ENCODE data around the gene DNAJC7.
"Not testable (repeated sequence)": the region's sequence is repeated elsewhere in the genome, so short reads cannot be mapped to it uniquely, and the experiment has no call there.

The DNAJC7 gene

GRCh38 chr17:42041619-42042018 is 24.4 kb upstream of the DNAJC7 start:
- no peak for DNase-seq (ENCODE audit: low read depth in 2 of 2)

GRCh38 chr17:42040818-42041217 is 23.6 kb upstream of the DNAJC7 start:
- no peak for DNase-seq (ENCODE audit: low read depth in 2 of 2)

- DNase-seq (ENCODE audit: low read depth in 2 of 2): no peak
Observed at GRCh38 chr17:42039794-42040763, 22.8 kb upstream of the DNAJC7 start.

GRCh38 chr17:42038221-42038973 is 21.2 kb upstream of the DNAJC7 start:
- DNase-seq (ENCODE audit: low read depth in 2 of 2): no peak

- DNase-seq (ENCODE audit: low read depth in 2 of 2): no peak
Observed at GRCh38 chr17:42034059-42034458, 16.8 kb upstream of the DNAJC7 start.

GRCh38 chr17:42031584-42031983 is 14.3 kb upstream of the DNAJC7 start:
- DNase-seq (ENCODE audit: low read depth in 2 of 2): no peak

GRCh38 chr17:42028791-42029127 is 11.5 kb upstream of the DNAJC7 start:
- DNase-seq (ENCODE audit: low read depth in 2 of 2): no peak

GRCh38 chr17:42027961-42028790 is 10.9 kb upstream of the DNAJC7 start:
- no peak for DNase-seq (ENCODE audit: low read depth in 2 of 2)

- DNase-seq (ENCODE audit: low read depth in 2 of 2): no peak
Observed at GRCh38 chr17:42027590-42027889, 10.3 kb upstream of the DNAJC7 start.

- no peak for DNase-seq (ENCODE audit: low read depth in 2 of 2)
Observed at GRCh38 chr17:42026857-42027589, 9.8 kb upstream of the DNAJC7 start.

GRCh38 chr17:42025936-42026335 is 8.7 kb upstream of the DNAJC7 start:
- no peak for DNase-seq (ENCODE audit: low read depth in 2 of 2)

- no peak for DNase-seq (ENCODE audit: low read depth in 2 of 2)
Observed at GRCh38 chr17:42025191-42025579, 7.9 kb upstream of the DNAJC7 start.

GRCh38 chr17:42023524-42024349 is 6.5 kb upstream of the DNAJC7 start:
- no peak for DNase-seq (ENCODE audit: low read depth in 2 of 2)

- DNase-seq (ENCODE audit: low read depth in 2 of 2): not testable (repeated sequence)
Observed at GRCh38 chr17:42020845-42021244, 3.6 kb upstream of the DNAJC7 start.

GRCh38 chr17:42019509-42020404 is 2.5 kb upstream of the DNAJC7 start, which contains the start of gene NKIRAS2:
TSS of gene NKIRAS2 (plus strand) at chr17:42020090. CDS start at chr17:42021578, 1,488 bp downstream.
- peak; percentile 86 to 91 for DNase-seq (ENCODE audit: low read depth in 2 of 2)

- DNase-seq (ENCODE audit: low read depth in 2 of 2): no peak
Observed at GRCh38 chr17:42018988-42019387, 1.7 kb upstream of the DNAJC7 start.

GRCh38 chr17:42018339-42018738 is 1.1 kb upstream of the DNAJC7 start:
- DNase-seq (ENCODE audit: low read depth in 2 of 2): no peak

GRCh38 chr17:42017866-42018200 is 594 bp upstream of the DNAJC7 start:
- no peak for DNase-seq (ENCODE audit: low read depth in 2 of 2)

- no peak for DNase-seq (ENCODE audit: low read depth in 2 of 2)
Observed at GRCh38 chr17:42016411-42016831, 818 bp downstream of the DNAJC7 start.

- not testable (repeated sequence) for DNase-seq (ENCODE audit: low read depth in 2 of 2)
Observed at GRCh38 chr17:42013740-42014139, 3.5 kb downstream of the DNAJC7 start.

Measured in stimulated activated CD8-positive, alpha-beta memory T cell treated with anti-CD3 and anti-CD28 coated beads, Interleukin-7, amount 100 ng/mL, for 4 hours (primary cell).